NCI-H345 treated with DMSO at 0.1 percent for 48 hours (cell line): Measurements from ENCODE around the gene ADCY7.
A peak's percentile ranks its signal among the peaks of the same experiment; 100 is the strongest.

Experiments used
- DNase-seq: peaks from one replicate; lab custom pipeline; 2025; ENCODE audit not compliant: unreplicated experiment; lab: John Stamatoyannopoulos, UW

The ADCY7 gene

DNA sequence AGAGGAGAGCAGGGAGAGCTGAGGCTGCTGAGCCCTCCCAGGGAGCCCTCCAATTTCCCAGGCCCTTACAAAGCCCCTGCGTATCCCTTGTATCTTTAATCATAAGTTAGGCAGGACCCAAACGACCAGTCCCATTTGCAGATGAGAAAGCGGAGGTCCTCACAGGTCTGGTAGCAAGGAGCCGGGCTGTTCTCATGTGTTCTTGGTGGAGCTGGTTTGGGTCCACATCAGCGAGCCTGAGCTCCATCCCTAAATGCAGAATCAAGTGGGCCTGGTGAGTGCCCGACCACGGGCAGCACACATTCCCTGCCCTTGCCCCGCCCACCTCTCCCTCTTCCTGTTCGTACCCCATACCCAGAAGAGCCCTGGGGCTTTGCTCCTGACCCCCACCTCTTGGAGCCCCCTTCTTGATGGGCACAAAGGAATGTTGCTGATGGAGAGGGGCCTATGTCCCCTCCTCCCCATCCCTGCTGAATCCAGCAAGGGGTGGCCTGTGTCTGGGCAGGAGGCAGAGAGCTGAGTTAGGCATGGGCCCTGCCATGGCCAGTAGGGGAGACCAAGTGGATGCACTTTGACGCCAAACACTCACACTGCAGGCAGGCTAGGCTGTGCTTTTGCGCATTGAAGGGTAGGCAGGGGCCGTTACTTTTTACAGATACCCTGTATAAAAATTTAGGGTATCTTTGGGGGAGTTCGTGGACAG, 18.3 kb upstream of the ADCY7 start:
- DNase-seq = no peak

DNA sequence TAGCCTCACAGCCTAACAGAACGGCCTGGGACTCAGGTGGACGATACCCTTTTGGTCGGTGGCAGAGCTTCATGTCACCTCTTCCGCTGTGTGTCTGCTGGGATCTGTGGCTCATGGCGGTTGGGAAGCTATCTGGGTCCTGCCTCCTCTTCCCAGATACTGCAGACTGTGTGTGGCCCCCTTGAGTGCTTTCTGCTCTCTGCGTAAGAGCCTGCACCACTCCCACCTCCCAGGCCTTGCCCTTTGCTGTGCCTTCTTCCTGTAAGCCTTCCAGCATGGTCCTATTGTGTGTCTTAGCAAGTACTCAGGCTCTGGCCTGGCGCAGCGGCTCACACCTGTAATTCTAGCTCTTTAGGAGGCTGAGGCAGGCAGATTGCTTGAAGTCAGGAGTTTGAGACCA, 17.5 kb upstream of the ADCY7 start:
- DNase-seq = no peak

DNA sequence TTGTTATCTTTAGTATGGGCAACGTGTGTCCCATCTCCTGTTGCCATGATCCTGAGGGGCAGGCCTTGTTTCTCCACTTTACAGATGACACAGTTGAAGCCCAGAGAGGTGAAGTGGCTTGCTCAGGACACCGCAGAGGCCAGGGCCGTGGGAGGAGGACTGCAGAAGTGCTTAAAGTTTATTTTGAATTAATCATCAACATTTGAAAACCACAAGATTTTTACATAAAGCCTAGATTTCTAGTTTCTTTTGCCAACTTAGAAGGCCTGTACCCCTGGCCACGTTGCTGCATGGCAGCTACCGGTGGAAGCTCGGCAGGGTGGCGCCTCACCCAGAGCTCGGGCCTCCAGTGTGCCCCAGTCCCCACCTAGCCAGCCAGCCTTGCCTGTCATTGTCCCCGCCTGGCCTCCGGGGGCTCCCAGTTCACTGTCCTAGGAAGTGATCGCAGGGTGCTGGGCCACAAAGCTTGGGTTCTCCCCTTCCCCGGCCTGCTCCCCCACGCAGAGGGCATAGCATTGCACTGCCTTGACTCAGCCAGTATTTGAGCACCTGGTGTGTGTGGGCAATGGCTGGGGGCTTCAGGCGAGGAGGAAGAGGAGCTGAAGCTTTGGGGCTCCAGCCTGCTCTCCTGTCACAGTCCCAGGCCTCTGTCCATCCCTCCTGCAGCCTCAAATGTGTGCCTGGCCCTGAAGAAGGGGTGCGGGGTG, 14.8 kb upstream of the ADCY7 start:
- DNase-seq = no peak

DNA sequence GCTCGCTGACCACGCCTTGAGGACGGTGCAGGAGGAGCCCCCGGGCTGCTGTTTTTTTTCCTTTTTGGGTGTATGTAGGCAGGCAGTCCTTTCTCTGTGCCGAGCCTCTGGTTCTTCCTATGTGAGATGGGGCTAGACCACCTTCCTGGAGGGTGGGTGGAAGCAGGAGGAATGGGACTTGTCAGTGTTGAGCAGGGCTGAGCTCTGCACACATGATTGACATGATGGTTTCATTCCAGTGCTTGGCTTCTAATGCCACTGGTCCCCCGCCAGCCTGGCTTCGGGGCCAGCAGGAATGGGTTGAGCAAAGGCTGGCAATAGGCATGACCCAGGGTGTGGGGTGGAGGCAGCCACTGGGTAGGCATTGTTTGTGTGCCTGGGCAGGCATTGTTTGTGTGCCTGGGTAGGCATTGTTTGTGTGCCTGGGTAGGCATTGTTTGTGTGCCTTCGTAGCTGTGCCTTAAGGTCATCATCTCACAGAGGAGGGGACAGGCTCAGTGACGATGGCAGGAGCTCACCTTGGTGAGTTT, 14.2 kb upstream of the ADCY7 start:
- no peak for DNase-seq

DNA sequence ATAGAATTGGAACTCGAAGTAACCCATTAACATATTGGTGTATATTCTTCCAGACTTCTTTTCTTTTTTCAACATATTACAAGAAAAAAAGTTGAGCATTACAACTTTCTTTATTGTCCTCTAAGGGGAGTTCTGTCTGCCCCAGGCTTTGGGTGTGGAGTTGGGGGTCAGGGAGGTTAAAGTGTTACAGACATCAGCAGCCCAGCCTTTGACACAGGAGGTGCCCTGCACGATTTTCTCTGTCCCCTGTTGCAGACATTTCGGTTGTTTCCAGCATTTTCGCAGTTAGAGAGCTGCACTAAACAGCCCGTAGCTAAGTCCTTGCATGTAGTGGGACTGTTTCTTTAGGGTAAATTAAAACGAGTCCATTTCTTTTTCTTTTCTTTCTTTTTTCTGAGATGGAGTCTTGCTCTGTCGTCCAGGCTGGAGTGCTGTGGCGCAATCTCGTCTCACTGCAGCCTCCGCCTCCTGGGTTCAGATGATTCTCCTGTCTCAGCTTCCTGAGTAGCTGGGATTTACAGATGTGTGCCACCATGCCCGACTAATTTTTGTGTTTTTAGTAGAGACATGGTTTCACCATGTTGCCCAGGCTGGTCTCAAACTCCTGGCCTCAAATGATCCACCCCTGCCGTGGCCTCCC, 13.4 kb upstream of the ADCY7 start:
- DNase-seq = no peak

DNA sequence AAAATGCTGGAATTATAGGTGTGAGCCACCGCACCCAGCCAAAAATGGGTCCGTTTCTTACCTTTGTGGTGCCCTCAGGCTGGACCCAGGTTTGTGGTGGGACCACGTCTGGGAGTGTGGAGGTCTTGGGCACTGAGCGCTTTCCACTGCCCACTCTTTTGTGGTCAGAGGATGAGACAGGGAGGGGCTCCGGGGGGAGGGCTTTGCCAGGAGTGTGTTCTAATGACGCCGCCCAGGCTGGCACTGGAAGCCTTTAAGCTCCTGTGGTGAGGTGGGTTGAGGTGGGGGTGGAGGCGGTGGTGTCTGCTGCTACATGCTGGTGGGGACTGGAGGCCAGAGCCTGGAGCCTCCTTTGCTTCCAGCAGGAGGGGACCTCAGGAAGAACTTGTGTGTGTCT, 12.8 kb upstream of the ADCY7 start:
- no peak for DNase-seq

DNA sequence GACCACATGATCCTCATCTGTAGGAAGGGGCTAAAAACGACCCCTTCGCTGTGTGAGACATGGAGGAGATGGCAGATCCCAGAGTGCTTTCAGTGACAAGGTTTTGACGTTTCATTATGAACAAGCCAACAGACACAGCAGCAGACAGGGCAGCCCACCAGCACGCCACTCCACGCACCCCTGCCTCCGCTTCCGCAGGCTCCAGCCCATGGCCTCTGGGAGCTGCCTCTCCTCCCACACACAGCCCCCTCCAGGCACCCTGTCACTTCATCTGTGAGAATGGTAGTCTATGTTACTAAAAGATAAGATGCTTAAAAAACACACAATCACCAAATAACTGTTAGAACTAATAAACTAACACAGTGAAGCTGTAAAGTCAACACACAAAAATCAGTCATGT, 12.3 kb upstream of the ADCY7 start:
- no peak for DNase-seq

DNA sequence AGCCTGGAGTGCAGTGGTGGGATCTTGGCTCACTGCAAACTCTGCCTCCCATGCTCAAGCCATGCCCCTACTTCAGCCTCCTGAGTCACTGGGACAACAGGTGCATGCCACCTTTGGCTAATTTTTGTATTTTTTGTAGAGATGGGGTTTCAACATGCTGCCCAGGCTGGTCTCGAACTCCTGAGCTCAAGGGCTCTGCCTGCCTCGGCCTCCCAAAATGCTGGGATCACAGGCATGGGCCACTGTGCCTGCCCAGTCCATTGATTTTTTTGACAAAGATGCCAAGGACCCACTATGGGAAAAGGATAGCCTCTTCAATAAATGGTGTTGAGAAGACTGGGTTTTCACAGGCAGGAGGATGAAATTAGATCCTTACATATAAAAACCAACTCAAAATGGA, 10.8 kb upstream of the ADCY7 start:
- no peak for DNase-seq

DNA sequence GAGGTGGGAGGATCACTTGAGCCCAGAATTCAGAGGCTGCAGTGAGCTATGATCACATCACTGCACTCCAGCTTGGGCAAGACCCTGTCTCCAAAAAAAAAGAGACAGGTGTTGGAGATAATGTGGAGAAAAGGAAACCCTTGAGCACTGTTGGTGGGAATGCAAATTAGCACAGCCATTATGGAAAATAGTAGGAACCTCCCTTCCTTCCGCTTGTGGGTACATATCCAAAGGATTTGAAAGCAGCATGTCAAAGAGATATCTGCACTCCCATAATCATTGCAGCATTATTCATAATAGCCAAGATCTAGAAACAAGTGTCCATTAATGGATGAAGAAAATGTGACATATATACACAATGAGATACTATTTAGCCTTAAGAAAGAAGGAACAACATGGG, 9.7 kb upstream of the ADCY7 start:
- no peak for DNase-seq

DNA sequence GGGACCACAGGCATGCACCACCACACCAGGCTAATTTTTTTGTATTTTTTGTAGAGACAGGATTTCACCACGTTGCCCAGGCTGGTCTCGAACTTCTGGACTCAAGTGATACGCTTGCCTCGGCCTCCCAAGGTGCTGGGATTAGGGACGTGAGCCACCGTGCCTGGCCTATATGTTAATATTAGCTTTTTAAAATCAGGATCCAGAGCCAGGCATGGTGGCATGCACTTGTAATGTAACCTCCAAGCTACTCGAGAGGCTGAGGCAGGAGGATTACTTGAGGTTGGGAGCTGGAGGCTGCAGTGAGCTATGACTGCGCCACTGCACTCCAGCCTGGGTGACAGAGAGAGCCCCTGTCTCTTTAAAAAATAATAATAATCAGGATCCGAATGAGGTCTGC, 8.5 kb upstream of the ADCY7 start:
- DNase-seq = no peak

DNA sequence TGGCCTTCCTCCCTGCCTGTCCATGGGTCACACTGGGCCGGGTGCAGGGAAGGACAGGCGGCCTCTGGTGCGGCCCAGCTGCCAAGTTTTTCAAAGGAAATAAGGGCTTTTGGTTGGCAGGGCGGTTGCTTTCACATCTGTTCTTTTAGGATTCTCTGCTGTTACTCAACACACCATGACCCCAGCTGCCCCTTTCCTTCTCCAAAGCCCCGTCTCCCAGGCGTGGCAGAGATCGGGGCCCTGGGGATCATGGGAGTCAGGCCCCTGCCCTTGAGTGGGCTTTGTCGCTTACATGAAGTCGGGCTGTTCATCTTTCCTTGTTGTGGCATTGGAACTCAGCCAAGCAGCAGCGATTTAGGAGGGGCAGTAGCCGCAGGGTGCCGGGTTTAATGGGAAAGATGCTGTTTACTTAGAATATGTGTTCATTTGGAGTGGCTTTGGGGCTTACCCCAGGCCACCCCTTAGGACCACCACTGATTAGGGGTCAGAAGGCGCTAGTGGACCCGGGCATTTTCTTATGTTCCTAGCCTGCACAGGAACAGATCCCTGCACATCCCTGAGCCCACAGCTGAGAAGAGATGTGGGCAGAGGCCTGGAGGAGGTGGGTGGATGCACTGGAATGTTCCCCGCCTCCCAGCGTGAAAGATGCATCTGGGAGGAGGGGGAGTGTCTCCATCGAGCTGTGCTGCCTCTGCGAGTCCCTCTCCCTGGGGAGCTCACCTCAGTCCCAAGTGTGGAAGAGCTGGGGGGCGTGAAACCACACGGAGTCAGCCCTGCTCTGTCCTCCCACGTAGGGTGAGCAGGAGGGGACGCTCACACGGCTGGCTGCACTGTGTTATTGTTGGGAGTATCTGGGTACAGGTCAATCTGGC, 6.8 kb upstream of the ADCY7 start:
- DNase-seq = peak; percentile 20

DNA sequence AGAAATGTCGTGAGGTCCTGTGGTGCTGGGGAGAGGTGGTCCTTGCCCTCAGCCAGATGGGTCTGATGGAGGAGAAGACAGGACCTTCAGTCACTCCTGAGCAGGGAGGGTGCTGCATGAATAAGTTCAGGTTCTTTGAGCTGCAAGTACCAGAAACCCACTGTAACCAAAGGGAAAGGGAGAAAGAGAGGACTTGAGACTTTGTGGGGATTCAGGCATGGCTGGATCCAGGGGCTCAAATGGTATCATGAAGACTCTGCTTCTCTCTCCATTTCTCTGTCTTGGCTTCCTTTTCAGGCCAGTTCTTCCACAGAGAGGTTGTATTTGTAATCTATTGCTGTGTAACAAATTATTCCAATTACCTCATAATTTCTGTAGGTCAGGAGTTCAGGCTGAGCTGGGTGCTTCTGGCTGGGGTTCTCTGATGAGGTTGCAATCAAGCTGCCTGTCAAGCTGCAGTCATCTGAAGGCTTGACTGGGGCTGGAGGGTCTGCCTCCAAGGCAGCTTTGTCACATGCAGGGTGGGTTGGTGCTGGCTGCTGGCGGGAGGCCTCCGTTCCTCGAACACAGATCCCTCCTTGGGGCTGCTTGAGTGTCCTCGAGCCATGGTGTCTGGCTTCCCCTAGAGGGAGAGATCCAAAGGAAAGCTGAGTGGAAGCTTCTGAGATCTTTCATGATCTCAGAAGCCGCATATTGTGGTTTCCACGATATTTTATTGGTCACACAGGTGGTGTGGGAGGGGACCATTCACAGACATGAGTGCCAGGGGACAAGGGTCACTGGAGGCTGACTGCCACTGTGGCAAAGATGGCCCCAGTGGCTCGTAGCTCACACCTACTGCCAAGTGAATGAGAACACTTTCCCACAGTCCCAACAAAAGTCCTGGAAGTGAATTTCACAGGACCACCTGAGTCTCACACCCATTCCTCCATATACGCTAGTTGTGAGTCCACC, 5.9 kb upstream of the ADCY7 start:
- DNase-seq = no peak

DNA sequence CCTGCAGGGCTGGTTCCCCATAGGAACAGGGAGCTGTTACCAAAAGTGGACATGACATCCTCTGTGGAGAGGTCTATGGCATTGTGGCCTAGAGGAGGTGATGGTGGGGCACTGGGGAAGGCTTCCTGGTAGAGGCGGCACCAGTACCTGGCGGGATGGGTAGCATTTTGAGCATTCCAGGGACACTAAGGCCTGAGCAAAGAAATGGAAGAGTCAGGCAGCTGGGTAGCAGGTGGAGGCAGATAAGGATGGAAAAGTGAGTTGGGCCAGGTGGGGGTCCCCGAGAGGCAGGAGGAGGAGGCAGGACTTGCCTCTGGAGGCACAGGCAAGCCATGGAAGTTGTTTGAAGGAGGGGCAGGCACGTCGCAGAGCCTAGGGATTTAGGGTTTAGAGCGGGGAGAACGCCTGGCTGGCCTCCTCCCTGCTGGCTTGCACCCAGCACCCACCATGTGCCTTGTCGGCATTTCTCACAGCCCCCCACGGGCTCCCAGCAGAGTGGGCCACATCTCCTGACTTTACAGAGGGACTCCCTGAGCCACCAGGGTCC, 5.1 kb upstream of the ADCY7 start:
- no peak for DNase-seq

DNA sequence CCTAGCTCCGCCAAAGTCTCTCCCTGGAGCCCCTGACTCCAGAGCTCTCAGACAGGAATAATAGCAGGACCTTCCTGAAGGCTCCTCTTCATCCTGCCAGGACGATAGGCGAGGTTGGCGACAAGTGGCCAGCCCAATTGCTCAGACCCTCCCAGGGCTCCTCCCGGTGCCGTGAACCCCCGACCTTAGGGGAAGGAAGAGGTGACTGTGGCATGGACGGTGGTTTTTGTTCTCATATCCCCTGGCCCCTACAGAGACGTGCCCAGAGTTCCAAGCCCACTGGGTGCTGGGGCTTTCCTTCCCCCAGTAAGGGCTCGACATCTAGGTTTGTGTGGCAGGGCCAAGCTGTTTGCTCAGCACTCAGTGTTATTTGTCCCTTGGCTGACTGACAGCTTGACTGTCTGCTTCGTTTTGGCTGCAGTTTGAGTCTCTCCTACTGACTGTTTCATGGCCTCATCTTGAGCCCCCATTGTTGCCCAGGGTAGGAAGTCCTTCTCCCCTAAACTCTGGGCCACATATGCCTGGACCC, 4.6 kb upstream of the ADCY7 start:
- no peak for DNase-seq

DNA sequence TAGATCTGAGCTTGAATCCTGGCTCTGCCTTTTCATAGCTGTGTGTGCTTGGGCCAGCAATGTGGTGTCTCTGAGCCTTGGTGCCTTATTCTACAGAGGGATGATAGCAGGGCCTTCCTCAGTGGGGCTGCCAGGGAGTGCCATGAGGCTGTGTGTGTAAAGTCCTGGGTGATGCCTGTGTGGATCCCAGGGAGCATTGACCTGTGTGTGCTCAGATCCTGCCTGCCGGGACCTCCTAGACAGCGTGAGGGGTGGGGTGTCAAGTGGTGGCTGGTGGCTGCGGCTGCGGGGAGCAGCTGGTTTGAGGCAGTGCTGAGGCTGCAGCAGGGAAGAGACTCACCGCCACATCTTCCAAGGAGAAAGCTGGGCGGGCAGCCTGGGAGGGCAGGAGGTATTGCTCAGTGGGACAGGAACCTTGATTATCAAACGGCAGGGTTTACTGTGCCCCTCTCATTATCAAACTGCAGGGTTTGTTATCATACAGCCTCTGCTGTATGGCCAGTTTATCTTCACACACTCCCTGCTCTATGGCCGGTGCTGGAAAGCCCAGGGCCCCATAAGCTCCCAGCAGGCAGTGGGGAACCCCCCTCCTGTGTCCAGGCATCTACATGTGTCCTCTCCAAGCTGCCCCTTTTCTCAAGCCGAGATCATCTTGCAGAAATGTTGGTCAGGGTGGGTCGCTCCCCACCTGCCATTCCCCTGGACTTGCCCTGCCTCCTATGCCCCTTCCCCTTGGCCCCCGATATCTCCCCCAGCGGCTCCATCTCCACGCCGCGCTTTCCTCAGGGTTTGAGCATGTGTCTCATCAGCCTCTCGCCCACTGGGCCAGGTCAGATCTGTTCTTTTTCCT, 3.1 kb upstream of the ADCY7 start:
- DNase-seq = no peak

DNA sequence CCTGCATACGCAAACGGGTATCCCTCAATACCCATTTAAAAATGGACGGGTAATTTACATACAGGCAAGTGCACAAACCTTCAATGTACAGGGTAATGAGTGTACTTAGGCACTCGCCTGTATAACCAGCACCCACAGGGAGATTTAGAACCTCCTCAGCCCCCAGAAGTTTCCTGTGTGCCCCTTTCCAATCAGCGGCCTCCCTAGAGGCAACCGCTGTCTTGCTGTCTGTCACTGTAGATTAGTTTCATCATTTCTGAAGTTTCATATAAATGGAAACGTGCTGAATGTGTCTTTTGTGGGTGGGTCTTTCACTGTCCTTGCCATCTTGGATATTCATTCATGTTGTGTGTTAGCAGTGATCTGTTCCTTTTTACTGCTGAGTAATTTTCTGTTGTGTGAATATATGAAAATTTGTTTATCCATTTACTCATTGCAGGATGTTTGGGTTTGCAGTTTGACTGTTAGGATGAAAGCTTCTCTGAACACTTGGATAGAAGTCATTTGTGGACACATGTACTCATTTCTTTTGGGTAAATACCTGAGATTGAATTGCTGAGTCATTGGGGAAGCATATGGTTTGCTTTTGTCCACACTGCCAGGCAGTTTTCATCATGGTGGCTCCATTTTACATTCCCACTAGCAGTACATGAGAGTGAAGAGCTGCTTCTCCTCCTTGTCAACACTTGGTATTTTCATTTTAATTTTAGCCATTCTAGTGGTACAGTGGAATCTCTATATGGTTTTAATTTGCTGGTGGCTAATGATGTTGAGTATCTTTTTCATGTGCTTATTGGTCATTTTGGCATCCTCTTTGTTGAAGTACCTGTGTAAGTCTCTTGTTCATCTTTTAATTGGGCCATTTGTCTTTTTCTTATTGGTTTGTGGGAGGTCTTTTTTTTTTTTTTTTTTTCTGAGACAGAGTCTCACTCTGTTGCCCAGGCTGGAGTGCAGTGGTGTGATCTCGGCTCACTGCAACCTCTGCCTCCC, 2.1 kb upstream of the ADCY7 start:
- no peak for DNase-seq

DNA sequence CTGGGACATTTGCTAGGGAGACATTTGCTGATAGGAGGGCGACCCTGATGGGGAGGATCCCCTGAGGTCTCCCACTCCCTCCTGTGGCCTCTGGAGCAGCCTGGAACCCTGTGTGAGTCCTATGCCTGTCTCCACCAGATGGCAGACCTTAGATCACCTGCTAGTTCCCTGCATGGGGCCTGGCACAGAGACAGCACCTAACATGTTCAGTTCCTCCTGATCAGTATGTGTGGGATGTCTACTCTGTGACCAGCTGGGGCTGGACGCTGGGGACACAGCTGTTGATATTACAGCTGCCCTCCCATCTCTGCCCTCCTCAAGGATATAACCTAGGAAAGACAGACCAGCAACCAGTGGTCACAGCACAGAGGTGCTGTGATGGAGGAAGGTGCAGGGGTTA, 1.1 kb upstream of the ADCY7 start:
- no peak for DNase-seq
